Measurements from ENCODE around the gene CFAP43. TPM values are rescaled to one million over a fixed set of nuclear protein-coding genes. Genes with fewer than 3 reads are reported as not detected.

The CFAP43 gene
- total and polyA plus RNA-seq, 10 of the 15 experiments (the other 5 are each of a cell fraction or from before 2014, with no cell fraction given), result 0.06 to 0.14 (median 0.10) TPM; not detected in 5

- no peak for FAIRE-seq
- 0% methylated on average over 1 of the region's 1 CpG for WGBS (ENCODE audit: insufficient coverage, insufficient replicate concordance, low lambda C conversion rate, missing lambda C conversion rate)
- intact Hi-C loops (cut with micrococcal nuclease; ENCODE audit: unreplicated experiment), result no loop called here
- H3K27me3 ChIP-seq (replicated peaks in 1 of 2; ENCODE audit: control insufficient read depth in 2 of 2, insufficient read depth in 2 of 2, low read length in 1 of 2), result no peaks in the 10 kb centered on the region; a peak in 1 of 4 replicates
- H3K4me1 ChIP-seq (ENCODE audit: control insufficient read depth, insufficient read depth, low read length), result no peaks in the 10 kb centered on the region
- no peak for DNase-seq (ENCODE audit: low read depth, low spot score)
- BruUV-seq (replicated peaks), result no TSS peak
- ChIA-PET RAD21 (ENCODE audit: unreplicated experiment) (interaction anchor here (0.8 kb wide), 2 partner anchors 10 kb away, joined by 3 to 5 read pairs; partner anchors contain the start of gene SFR1), CTCF (interaction anchor here (0.6 to 2.7 kb wide), 3 partner anchors 8 to 224 kb away, joined by 3 to 23 read pairs (median 3); partner anchors contain the start of gene SFR1), POLR2A (interaction anchor here (1.9 kb wide), 1 partner anchor 10 kb away, joined by 7 read pairs; the partner anchor contains the start of gene SFR1), SMC1A (ENCODE audit: uncharacterized antibody, unreplicated experiment) (interaction anchor here (0.7 to 2.4 kb wide), 2 partner anchors 8 to 161 kb away, joined by 3 to 16 read pairs; partner anchors contain the start of gene SFR1)
- H3K4me3 ChIP-seq, result no peak overlapping the region
- H3K36me3 ChIP-seq (ENCODE audit: control insufficient read depth in 2 of 2, insufficient read depth in 2 of 2, low read length in 1 of 2), result no peaks in the 10 kb centered on the region
- no peaks in the 10 kb centered on the region for H4K20me1 ChIP-seq (ENCODE audit: control insufficient read depth, insufficient read depth)
- ATAC-seq, result no peak
- in situ Hi-C loops (cut with MboI), result no loop called here
- H3K4me2 ChIP-seq (ENCODE audit: control insufficient read depth, insufficient read depth), result no peak overlapping the region
- H3K79me2 ChIP-seq (ENCODE audit: control insufficient read depth, insufficient read depth, low read length), result no peaks in the 10 kb centered on the region
- no peaks in the 10 kb centered on the region for H3K9me3 ChIP-seq (replicated peaks; ENCODE audit: control insufficient read depth, insufficient read depth, low read length)
- H3K27ac ChIP-seq (ENCODE audit: control insufficient read depth, insufficient read depth), result no peak overlapping the region
- H3K9ac ChIP-seq (ENCODE audit: control insufficient read depth, insufficient read depth, low read length), result no peak overlapping the region
- no peak overlapping the region for H2AFZ ChIP-seq (ENCODE audit: control insufficient read depth, low read depth, low read length)
- TF ChIP-seq ATF3 (IDR thresholded peaks at IDR 0.05; ENCODE audit: borderline replicate concordance, extremely low read depth, low read depth, low read length) (no peak), SPI1 (IDR thresholded peaks at IDR 0.05; ENCODE audit: borderline replicate concordance, insufficient read depth, low read depth, low read length) (peak; percentile 39; the same call in 1 of the 2 replicates), MEF2B (IDR thresholded peaks at IDR 0.05; ENCODE audit: partially characterized antibody, poor library complexity, severe bottlenecking) (peak; percentile 22), ZSCAN29 (IDR thresholded peaks at IDR 0.05) (no peak), CBX3 (IDR thresholded peaks at IDR 0.05; ENCODE audit: borderline replicate concordance, low read depth) (no peak), RFX5 (IDR thresholded peaks at IDR 0.05; ENCODE audit: low read depth, low read length) (no peak), EP300 (IDR thresholded peaks at IDR 0.05; ENCODE audit: borderline replicate concordance in 1 of 2, control insufficient read depth in 1 of 2, low read depth in 2 of 2, low read length in 2 of 2) (no peak), MYB (IDR thresholded peaks at IDR 0.05; ENCODE audit: borderline replicate concordance, low read depth, low read length) (no peak), ASH2L (IDR thresholded peaks at IDR 0.05; ENCODE audit: borderline replicate concordance, low read depth) (no peak)
- TF ChIP-seq, protein P1, sequence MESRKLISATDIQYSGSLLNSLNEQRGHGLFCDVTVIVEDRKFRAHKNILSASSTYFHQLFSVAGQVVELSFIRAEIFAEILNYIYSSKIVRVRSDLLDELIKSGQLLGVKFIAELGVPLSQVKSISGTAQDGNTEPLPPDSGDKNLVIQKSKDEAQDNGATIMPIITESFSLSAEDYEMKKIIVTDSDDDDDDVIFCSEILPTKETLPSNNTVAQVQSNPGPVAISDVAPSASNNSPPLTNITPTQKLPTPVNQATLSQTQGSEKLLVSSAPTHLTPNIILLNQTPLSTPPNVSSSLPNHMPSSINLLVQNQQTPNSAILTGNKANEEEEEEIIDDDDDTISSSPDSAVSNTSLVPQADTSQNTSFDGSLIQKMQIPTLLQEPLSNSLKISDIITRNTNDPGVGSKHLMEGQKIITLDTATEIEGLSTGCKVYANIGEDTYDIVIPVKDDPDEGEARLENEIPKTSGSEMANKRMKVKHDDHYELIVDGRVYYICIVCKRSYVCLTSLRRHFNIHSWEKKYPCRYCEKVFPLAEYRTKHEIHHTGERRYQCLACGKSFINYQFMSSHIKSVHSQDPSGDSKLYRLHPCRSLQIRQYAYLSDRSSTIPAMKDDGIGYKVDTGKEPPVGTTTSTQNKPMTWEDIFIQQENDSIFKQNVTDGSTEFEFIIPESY (IDR thresholded peaks at IDR 0.05), result no peak
- TF ChIP-seq, protein P2, sequence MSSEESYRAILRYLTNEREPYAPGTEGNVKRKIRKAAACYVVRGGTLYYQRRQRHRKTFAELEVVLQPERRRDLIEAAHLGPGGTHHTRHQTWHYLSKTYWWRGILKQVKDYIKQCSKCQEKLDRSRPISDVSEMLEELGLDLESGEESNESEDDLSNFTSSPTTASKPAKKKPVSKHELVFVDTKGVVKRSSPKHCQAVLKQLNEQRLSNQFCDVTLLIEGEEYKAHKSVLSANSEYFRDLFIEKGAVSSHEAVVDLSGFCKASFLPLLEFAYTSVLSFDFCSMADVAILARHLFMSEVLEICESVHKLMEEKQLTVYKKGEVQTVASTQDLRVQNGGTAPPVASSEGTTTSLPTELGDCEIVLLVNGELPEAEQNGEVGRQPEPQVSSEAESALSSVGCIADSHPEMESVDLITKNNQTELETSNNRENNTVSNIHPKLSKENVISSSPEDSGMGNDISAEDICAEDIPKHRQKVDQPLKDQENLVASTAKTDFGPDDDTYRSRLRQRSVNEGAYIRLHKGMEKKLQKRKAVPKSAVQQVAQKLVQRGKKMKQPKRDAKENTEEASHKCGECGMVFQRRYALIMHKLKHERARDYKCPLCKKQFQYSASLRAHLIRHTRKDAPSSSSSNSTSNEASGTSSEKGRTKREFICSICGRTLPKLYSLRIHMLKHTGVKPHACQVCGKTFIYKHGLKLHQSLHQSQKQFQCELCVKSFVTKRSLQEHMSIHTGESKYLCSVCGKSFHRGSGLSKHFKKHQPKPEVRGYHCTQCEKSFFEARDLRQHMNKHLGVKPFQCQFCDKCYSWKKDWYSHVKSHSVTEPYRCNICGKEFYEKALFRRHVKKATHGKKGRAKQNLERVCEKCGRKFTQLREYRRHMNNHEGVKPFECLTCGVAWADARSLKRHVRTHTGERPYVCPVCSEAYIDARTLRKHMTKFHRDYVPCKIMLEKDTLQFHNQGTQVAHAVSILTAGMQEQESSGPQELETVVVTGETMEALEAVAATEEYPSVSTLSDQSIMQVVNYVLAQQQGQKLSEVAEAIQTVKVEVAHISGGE (CRISPR knock-in tag; IDR thresholded peaks at IDR 0.05), result no peak
Measured at GRCh38 chr10:104113376-104113956, 118.7 kb downstream of the CFAP43 start.

Data from GM12878 (cell line).